ENCODE results near the gene YWHAG. TPM values are rescaled to one million over a fixed set of nuclear protein-coding genes. Genes with fewer than 3 reads are reported as not detected.

Gene YWHAG
- total and polyA plus RNA-seq, 2 of the 13 experiments (the other 11 are each of a cell fraction or from before 2014, with no cell fraction given), result 36.9 to 67.5 TPM

- TF ChIP-seq ZNF142 (CRISPR knock-in tag; IDR thresholded peaks at IDR 0.05), result no peak; the same call in 1 of the 2 replicates
- TF ChIP-seq MLLT10 (CRISPR knock-in tag; IDR thresholded peaks at IDR 0.05), result no peak
- TF ChIP-seq BCL6 (CRISPR knock-in tag; IDR thresholded peaks at IDR 0.05), result peak; percentile 43; the same call in 1 of the 2 replicates
- TF ChIP-seq EHMT2 (IDR thresholded peaks at IDR 0.05; ENCODE audit: borderline replicate concordance, low read depth, low read length), result no peak
- peak; percentile 11; the same call in 1 of the 2 replicates for TF ChIP-seq SP2 (CRISPR knock-in tag; IDR thresholded peaks at IDR 0.05)
- no peak for TF ChIP-seq CBX1 (IDR thresholded peaks at IDR 0.05; ENCODE audit: low read depth)
- no peak for TF ChIP-seq REL (CRISPR knock-in tag; conservative IDR thresholded peaks at IDR 0.05)
- TF ChIP-seq HMG20A (CRISPR knock-in tag; IDR thresholded peaks at IDR 0.05; ENCODE audit: borderline replicate concordance), result peak; percentile 52; the same call in 1 of the 2 replicates
- 0 out of 2 replicates have a peak, but pooled peaks have one; percentile 86 for TF ChIP-seq ZNF30 (CRISPR knock-in tag; IDR thresholded peaks at IDR 0.05)
- TF ChIP-seq HNF4A (CRISPR knock-in tag; IDR thresholded peaks at IDR 0.05), result no peak
- no peak for TF ChIP-seq ZNF567 (CRISPR knock-in tag; IDR thresholded peaks at IDR 0.05; ENCODE audit: borderline replicate concordance)
- peak; percentile 59; the same call in 1 of the 2 replicates for TF ChIP-seq ATAD3A (CRISPR knock-in tag; IDR thresholded peaks at IDR 0.05)
- no peak for TF ChIP-seq ADNP (CRISPR knock-in tag; IDR thresholded peaks at IDR 0.05)
- no peak for TF ChIP-seq HOXA7 (CRISPR knock-in tag; IDR thresholded peaks at IDR 0.05)
- peak; percentile 85; the same call in 1 of the 2 replicates for TF ChIP-seq ZNF616 (CRISPR knock-in tag; IDR thresholded peaks at IDR 0.05; ENCODE audit: low read depth)
- TF ChIP-seq JARID2 (CRISPR knock-in tag; IDR thresholded peaks at IDR 0.05; ENCODE audit: insufficient replicate concordance), result no peak
- peak; percentile 45; the same call in 1 of the 2 replicates for TF ChIP-seq KAT8 (CRISPR knock-in tag; IDR thresholded peaks at IDR 0.05)
- peak; percentile 97 for TF ChIP-seq TAF1 (CRISPR knock-in tag; IDR thresholded peaks at IDR 0.05)
- TF ChIP-seq NFYB (CRISPR knock-in tag; IDR thresholded peaks at IDR 0.05), result no peak
- TF ChIP-seq NFATC3 (CRISPR knock-in tag; IDR thresholded peaks at IDR 0.05), result 0 out of 2 replicates have a peak, but pooled peaks have one; percentile 37
- peak; percentile 72; the same call in 1 of the 2 replicates for TF ChIP-seq ZNF670 (CRISPR knock-in tag; IDR thresholded peaks at IDR 0.05; ENCODE audit: borderline replicate concordance)
- peak; percentile 77 for TF ChIP-seq ZNF564 (CRISPR knock-in tag; IDR thresholded peaks at IDR 0.05)
- peak; percentile 72; the same call in 1 of the 2 replicates for TF ChIP-seq ZNF589 (CRISPR knock-in tag; conservative IDR thresholded peaks at IDR 0.05)
- no peak for TF ChIP-seq ZNF562 (CRISPR knock-in tag; IDR thresholded peaks at IDR 0.05; ENCODE audit: borderline replicate concordance)
- TF ChIP-seq ZBTB1 (CRISPR knock-in tag; IDR thresholded peaks at IDR 0.05; ENCODE audit: borderline replicate concordance), result no peak
- no peak; the same call in none of the 2 replicates for TF ChIP-seq MEIS2 (CRISPR knock-in tag; IDR thresholded peaks at IDR 0.05)
Measured at GRCh38 chr7:76358481-76359110, at the start of gene YWHAG (continued).
